Measurements from ENCODE around the gene KIRREL2. TPM values are rescaled to one million over a fixed set of nuclear protein-coding genes. Genes with fewer than 3 reads are reported as not detected.

The KIRREL2 gene
- total RNA-seq, 1 donor from 2014 or later, result 3.5 TPM

DNA sequence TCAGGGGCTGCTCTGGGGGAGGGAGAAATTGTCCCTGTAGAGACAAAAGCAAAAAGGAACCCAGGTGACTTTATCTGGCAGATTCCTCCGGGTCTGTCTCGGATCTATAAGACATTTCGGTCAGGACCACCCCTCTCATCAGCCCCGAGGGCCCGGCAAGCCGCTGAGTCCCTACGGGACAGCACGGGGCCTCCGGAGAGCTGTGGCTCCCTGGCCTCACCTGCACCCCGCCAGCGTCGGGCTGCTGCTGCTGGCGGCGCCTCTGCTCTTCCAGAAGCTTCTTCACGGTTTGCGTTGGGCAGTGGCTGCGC lies 41.7 kb downstream of the KIRREL2 start:
- H3K9me3 Mint-ChIP-seq, result no peaks in the 10 kb centered on the region
- no peaks in the 10 kb centered on the region for H3K36me3 Mint-ChIP-seq
- H3K27ac Mint-ChIP-seq, result peak overlapping the region; percentile 87
- TF ChIP-seq, protein P1, sequence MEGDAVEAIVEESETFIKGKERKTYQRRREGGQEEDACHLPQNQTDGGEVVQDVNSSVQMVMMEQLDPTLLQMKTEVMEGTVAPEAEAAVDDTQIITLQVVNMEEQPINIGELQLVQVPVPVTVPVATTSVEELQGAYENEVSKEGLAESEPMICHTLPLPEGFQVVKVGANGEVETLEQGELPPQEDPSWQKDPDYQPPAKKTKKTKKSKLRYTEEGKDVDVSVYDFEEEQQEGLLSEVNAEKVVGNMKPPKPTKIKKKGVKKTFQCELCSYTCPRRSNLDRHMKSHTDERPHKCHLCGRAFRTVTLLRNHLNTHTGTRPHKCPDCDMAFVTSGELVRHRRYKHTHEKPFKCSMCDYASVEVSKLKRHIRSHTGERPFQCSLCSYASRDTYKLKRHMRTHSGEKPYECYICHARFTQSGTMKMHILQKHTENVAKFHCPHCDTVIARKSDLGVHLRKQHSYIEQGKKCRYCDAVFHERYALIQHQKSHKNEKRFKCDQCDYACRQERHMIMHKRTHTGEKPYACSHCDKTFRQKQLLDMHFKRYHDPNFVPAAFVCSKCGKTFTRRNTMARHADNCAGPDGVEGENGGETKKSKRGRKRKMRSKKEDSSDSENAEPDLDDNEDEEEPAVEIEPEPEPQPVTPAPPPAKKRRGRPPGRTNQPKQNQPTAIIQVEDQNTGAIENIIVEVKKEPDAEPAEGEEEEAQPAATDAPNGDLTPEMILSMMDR (conservative IDR thresholded peaks at IDR 0.05), result no peak
- H3K4me3 Mint-ChIP-seq, result peak overlapping the region; percentile 97
- no peak for DNase-seq (ENCODE audit: extremely low spot score, unreplicated experiment)
- H3K27me3 Mint-ChIP-seq, result peaks cover 14% of the 10 kb centered on the region
- H3K4me1 Mint-ChIP-seq (ENCODE audit: unreplicated experiment), result peaks cover 11% of the 10 kb centered on the region

DNA sequence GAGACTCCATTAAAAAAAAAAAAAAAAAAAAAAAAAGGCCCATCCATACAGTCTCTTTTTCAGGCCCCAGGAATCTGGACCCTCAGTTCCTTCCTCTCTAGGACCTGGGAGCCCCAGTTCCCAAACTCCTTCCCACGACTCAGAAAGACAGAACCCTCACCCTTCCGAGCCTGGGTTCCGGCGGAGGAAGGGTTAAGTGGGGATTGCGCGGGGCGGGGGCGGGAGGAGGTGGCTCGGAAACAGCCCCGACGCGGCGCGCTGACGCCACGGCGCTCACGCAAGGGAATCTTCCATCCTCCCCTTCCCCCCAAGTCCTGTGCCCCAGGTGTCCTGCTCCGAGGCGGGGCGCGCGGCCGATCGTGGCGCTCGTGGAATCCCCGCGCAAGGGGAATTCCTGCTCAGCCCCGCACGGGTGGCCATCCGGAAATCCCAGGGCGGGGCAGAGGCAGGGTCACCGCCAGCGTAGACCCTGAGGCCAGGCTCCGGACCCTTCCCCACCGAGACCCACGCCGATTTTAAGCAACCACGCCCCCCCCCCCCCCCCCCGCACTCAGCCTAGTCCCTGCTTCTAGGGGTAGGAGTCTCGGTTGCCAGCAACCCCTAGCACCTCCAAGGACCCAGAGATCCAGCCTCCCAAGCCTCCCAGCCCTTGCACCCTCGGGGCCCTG lies 43.0 kb downstream of the KIRREL2 start:
- peak; percentile 81 for DNase-seq (ENCODE audit: extremely low spot score, unreplicated experiment)
- peak overlapping the region; percentile 95 for H3K27ac Mint-ChIP-seq

DNA sequence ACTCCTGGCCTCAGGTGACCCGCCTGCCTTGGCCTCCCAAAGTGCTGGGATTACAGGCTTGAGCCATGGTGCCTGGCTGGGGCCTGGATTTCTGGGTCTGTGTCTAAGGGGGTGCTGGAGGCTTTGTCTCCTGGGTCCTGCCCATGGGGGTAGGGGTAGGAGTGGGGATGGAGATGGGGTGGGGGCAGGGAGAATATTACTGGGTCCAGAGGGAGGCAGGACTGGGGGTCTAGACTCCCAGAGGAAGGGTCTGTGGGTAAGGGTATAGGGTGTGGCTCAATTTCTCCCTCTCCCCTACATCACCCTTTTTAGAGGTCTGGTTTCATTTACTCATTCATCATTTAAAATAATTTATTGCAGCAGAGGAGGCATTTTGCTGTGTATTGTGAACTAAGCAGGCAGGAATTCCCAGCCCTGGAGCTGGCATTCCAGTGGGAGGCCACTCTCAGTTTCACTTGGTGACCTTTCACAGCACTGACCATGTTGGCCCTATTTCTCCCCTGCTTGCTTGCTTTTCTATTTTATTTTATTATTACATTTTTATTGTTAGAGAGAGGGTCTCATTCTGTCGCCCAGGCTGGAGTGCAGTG lies 44.4 kb downstream of the KIRREL2 start:
- peak overlapping the region; percentile 97 for H3K4me3 Mint-ChIP-seq
- no peak for DNase-seq (ENCODE audit: extremely low spot score, unreplicated experiment)
- peaks cover 17% of the 10 kb centered on the region for H3K4me1 Mint-ChIP-seq (ENCODE audit: unreplicated experiment)
- H3K27ac Mint-ChIP-seq, result peak overlapping the region; percentile 95
- H3K27me3 Mint-ChIP-seq, result peaks cover 22% of the 10 kb centered on the region
- no peaks in the 10 kb centered on the region for H3K36me3 Mint-ChIP-seq
- H3K9me3 Mint-ChIP-seq, result no peaks in the 10 kb centered on the region
- TF ChIP-seq, protein P1 (conservative IDR thresholded peaks at IDR 0.05), result no peak

More for the DNA sequence above, 43.0 kb downstream of the KIRREL2 start:
- Mint-ChIP-seq H3K4me1 (ENCODE audit: unreplicated experiment) (peaks cover 12% of the 10 kb centered on the region), H3K4me3 (peak overlapping the region; percentile 97), H3K36me3 (no peaks in the 10 kb centered on the region), H3K9me3 (no peaks in the 10 kb centered on the region), H3K27me3 (peaks cover 22% of the 10 kb centered on the region)
- TF ChIP-seq, protein P1 (conservative IDR thresholded peaks at IDR 0.05), result no peak

DNA sequence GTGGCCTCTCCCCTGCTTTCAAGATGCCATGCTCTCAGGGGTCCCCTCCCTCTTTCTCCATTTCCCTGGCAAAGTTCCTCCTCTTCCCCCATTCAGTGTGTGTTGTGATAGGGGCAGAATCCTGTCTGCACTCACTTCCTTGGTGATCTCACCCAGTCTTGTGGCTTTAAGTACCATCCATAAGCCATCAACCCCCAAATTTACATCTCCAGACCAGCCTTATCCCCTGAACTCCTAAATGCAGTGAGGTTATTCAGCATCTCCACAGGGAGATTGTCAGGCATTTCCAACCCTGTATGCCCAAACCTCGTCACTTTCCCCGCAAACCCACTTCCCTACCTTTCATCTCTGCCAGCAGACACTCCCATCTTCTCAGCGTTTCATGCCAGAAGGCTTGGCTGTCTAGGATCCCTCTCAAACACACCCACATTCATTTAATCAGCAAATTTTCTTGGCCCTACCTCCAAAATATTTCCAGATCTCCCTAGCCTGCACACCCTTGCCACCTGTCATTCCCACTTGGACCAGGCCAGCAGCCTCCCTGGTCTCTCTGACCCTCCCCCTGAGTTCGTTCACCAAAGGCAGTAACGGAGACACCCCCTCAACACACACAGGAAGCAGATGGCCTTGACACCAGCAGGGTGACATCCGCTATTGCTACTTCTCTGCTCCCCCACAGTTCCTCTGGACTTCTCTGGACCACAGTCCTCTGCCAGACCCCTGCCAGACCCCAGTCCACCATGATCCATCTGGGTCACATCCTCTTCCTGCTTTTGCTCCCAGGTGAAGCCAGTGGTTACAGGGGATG lies 45.3 kb downstream of the KIRREL2 start, which contains the start of gene HCST:
Gene HCST (plus strand): TSS at position 676 of the 808 bp plus-strand sequence. CDS start 65 bp downstream, at position 741.
- peak within 1 kb of the TSS; percentile 86 for H3K27ac Mint-ChIP-seq
- peaks cover 22% of the 10 kb centered on the region for H3K27me3 Mint-ChIP-seq
- no peaks in the 10 kb centered on the region for H3K9me3 Mint-ChIP-seq
- H3K36me3 Mint-ChIP-seq, result no peaks in the 10 kb centered on the region
- H3K4me1 Mint-ChIP-seq (ENCODE audit: unreplicated experiment), result peaks cover 17% of the 10 kb centered on the region
- DNase-seq (ENCODE audit: extremely low spot score, unreplicated experiment), result no peak
- TF ChIP-seq, protein P1 (conservative IDR thresholded peaks at IDR 0.05), result no peak
- peak within 1 kb of the TSS; percentile 97 for H3K4me3 Mint-ChIP-seq

DNA sequence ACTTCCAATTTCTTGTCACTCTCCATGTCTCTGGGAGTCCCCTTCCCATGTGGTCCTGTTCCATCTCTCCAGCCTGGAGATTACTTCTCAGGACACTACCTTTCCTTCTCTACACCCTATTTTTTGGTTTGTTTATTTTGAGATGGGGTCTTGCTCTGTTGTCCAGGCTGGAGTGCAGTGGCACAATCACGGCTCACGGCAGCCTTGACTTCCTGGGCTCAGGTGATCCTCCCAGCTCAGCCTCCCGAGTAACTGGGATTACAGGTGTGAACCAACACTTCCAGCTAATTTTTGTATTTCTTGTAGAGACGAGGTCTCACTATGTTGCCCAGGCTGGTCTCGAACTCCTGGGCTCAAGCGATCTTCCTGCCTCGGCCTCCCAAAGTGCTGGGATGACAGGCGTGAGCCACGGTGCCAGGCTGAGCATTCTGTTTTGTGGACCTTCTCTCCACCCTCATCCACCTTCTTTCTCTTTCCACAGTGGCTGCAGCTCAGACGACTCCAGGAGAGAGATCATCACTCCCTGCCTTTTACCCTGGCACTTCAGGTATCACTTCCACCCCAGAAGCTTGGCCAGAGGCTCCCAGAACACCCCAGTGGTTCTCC lies 46.3 kb downstream of the KIRREL2 start:
- H3K4me3 Mint-ChIP-seq, result peak overlapping the region; percentile 66
- peaks cover 22% of the 10 kb centered on the region for H3K27me3 Mint-ChIP-seq
- no peaks in the 10 kb centered on the region for H3K36me3 Mint-ChIP-seq
- H3K9me3 Mint-ChIP-seq, result no peaks in the 10 kb centered on the region
- no peak for DNase-seq (ENCODE audit: extremely low spot score, unreplicated experiment)
- TF ChIP-seq, protein P1 (conservative IDR thresholded peaks at IDR 0.05), result no peak
- H3K4me1 Mint-ChIP-seq (ENCODE audit: unreplicated experiment), result peaks cover 17% of the 10 kb centered on the region
- H3K27ac Mint-ChIP-seq, result peak overlapping the region; percentile 64

Measured in type B pancreatic cell (in vitro differentiated cells).